ENCODE measurements around the gene DENND1A.

DNA sequence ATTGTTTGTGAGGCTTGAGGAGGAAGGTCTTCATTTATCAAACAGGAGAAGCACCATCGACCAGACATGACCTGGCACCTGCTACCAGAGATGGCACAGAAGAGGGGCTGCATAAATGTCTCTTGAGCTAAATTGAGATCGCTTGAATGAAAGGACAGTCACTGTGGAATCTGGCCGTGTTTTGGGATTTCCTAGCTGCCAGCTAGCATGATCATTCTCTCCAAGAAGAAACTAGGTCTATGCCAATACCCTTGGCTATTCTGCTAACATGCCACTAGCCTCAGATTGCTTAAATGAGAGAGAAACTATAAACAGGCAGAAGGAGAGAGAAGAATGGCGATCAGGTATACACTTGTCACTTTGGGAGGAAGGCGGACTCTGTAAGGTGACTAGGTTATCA is 324.6 kb downstream of the DENND1A start:
- no peak for TF ChIP-seq CTCF (IDR thresholded peaks at IDR 0.05)
- TF ChIP-seq POLR2A (IDR thresholded peaks at IDR 0.05), result no peak
- TF ChIP-seq POLR2AphosphoS5 (IDR thresholded peaks at IDR 0.05), result no peak
- no peak for TF ChIP-seq EP300 (IDR thresholded peaks at IDR 0.05)
